Stimulated activated CD8-positive, alpha-beta memory T cell treated with anti-CD3 and anti-CD28 coated beads, Interleukin-12 subunit alpha, Interleukin-12 subunit beta, amount 100 ng/mL, for 1 hour (primary cell): ENCODE results near the gene CA7.
"Not testable (repeated sequence)": the region's sequence is repeated elsewhere in the genome, so short reads cannot be mapped to it uniquely, and the experiment has no call there.

Experiments
- DNase-seq: peaks from one replicate; pipeline ENCODE4 v3.0.0-alpha.2; 2020; ENCODE audit warnings: low read depth

CA7 gene

DNA sequence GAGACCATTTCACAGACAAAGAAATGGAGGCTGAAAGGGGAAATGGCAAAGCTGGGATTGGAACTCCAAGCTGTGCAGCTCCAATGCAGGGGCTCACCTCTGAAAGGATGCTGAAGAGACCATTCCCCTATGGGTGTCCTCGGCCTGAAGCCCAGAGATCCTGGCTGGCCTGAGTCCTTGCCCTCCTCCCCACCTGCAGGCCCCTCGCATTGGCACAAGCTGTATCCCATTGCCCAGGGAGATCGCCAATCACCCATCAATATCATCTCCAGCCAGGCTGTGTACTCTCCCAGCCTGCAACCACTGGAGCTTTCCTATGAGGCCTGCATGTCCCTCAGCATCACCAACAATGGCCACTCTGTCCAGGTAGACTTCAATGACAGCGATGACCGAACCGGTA is 2.6 kb downstream of the CA7 start:
- DNase-seq, result no peak

DNA sequence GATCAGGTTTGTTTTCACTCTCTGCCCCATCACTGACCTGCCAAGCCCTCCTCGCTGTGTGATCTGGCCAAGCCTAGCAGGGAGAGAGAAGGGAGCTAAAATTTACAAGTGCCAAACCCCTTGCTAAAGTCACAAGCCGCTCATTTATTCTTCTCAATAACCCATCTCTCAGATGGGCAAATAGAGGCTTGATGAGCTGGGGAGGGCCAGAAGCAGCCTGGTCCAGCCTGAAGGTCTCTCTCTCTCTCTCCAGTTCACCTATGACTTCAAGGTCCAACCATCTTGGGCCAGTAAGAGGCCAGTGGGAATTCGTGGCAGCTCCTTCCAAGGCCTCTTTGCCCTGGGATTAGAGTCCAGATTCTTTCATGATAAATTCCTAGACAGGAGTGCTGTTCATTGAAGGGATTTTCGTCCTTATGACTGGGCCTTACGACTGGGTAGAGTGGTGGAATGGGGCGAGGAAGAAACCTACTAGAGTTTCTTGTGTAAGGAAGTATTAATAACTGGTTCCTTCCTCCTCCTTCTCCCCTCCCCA is 3.4 kb downstream of the CA7 start:
- DNase-seq, result no peak

DNA sequence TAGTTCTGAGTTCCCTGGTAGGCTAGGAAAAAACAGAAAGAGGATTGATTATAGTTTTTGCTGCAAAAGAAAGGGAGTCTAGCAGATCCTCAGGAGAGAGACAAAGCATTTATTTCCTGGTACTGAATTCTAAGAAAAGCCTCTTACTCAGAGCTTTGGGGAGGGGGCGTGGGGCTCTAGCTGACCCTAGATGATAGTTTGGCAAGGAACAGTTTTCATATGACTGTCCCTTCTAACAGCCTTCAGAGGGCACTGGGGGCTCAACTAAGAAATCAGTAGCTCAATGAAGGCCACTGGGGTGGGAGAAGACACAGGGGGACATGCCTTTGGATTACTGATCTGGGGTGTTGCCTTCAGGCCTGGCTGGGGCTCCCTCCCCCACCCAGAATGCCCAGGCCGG is 4.0 kb downstream of the CA7 start:
- no peak for DNase-seq

GRCh38 chr16:66849021-66849420 is 4.8 kb downstream of the CA7 start:
- DNase-seq, result no peak

DNA sequence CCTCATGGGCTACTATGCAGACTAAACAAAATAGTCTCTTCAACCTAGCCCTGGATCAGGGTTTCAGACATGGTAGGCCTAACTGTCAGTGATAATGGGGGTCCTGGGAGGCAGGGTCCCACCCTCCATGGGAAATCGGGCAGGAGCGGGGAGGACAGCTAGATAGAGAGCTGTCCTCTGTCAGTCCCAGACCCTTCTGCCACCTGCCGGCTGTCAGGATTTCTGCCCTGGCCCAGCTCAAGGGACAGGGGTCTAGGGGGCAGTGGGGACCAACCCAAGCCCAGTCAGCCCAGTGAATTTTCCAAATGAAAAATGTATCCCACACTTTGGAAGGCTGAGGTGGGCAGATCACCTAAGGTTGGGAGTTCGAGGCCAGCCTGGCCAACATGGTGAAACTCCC is 5.3 kb downstream of the CA7 start:
- no peak for DNase-seq

DNA sequence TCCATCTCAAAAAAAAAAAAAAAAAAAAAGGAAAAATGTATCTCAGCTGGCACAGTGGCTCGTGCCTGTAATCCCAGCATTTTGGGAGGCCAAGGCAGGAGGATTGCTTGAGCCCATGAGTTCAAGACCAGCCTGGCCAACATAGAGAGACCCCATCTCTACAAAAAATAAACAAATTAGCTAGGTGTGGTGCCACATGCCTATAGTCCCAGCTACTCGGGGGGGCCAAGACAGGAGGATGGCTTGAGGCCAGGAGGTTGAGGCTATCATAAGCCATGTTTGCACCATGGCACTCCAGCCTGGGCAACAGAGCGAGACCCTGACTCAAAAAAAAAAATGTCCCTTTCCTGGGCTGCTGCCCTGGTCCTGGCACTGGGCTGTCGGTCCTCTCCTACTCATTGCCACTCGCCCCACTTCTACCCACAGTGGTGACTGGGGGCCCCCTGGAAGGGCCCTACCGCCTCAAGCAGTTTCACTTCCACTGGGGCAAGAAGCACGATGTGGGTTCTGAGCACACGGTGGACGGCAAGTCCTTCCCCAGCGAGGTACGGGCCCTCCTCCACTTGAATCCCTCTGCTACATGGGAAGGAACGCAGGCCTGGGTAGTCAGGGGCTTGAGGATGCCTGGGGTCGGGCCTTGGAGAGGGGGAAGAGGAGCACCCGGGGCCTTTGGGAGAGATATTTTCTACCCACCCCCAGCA is 6.1 kb downstream of the CA7 start:
- DNase-seq, result no peak

DNA sequence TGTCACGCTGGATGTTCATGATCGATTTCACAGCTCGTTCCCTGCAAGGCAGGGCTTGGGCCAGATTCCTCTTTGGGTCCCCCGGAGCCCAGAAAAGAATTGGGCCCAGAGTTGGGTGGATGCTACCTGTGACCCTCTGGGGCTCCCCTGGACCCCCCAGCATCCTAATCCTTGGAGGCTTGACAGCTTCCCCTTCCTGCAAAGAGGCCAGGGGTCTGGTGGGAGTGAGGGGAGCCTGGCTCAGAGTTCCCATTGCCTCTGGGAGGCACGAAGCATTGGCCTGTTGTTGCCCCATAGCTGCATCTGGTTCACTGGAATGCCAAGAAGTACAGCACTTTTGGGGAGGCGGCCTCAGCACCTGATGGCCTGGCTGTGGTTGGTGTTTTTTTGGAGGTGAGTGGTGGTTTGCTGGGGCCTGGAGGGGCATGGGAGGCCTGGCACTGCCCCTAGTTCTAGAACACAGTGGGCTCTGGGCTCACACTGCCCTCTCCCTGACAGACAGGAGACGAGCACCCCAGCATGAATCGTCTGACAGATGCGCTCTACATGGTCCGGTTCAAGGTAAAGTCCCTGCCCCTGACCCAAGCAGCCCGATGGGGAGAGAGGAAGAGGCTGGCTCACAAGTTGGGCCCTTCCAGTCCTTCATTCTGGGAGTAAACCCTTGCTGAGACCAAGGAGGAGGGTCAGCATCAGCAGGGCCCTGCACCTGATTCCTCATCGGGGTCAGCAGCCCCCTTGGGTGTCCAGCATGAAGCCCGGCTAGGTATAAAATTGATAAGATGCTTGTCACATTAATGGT is 7.2 kb downstream of the CA7 start:
- DNase-seq, result no peak

- DNase-seq, result no peak
Observed at GRCh38 chr16:66853261-66854139, 9.3 kb downstream of the CA7 start.

DNA sequence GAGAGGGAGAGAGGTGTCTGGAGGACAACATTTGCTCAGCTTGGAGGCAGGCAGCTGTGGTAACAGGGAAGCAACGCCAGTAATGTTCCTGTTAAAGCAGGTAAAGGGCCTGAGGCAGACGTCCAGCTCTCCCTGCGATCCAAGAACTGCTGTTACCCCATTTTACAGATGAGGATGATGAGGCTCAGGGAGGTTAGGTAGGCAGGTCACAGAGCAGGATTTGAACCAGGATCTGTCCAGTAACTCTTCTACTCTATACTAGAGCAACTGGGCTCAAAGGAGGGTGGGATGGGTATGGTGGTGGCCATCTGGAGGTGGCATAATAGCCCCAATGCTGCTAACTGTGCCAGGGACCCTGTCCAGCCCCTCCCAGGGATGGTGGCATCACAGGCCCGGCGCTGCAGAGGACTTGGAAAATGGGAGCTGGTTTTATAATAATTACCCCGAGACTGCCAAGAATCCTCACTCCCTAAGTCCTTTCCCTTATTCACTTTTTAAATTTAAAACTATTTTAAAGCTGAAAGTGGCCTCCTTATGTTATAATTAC is 12.0 kb downstream of the CA7 start:
- DNase-seq, result no peak

DNA sequence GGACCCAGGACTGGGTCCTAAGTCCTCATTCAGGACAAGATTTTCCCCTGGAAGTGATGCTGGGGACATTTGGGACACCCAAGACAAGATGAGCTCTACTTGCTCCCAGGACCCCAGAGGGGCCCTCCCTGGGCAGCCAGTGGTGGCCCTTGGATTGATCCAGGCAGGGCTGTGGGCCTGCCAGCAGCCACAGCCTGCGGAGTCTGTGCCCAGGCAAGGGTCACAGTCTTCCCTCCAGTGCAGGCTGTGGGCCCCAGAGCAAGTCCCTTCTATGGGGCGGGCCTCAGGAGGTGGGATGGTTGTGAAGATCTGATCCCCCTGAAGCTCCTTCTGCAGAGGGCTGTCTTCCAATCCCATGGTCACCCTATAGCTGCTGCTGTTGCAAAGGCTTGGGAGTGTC is 12.6 kb downstream of the CA7 start:
- DNase-seq, result no peak

- DNase-seq, result no peak
Observed at GRCh38 chr16:66857437-66857836, 13.2 kb downstream of the CA7 start.

- no peak for DNase-seq
Observed at GRCh38 chr16:66858740-66859396, 14.7 kb downstream of the CA7 start.

DNA sequence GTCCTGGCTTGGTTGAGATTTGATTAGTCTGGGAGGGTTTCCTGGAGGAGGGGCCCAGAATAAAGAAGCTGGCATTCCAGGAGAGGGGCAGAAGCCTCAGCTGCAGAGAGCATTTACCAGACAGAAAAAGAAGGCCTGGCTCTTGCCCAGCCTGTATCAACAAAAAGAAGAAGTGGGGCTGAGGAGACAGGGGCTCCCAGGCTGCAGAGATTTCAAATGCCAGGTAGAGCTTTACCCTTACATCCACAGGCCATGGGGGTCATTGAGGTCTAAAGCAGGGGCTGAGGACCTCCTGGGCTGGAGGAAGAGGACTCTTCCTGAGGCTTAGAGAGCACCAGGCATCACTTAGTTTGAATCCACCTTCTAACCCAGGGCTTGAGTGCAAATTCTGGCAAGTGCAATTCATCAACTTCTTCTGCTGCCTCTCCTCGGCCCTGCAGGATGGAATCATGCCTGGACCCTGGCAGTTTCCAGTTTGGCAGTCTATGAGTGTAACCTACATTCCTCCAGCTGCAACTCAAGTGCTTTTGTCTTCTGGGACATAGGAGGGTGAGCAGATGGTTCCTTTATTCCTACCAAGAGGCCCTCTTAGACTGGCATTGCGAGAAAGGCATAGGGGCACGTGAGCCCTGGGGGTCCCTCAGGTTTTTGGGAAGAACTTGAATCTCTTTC is 15.3 kb downstream of the CA7 start:
- DNase-seq, result no peak

GRCh38 chr16:66862023-66862520 is 17.9 kb downstream of the CA7 start:
- DNase-seq, result no peak

GRCh38 chr16:66863707-66864106 is 19.5 kb downstream of the CA7 start:
- no peak for DNase-seq

DNA sequence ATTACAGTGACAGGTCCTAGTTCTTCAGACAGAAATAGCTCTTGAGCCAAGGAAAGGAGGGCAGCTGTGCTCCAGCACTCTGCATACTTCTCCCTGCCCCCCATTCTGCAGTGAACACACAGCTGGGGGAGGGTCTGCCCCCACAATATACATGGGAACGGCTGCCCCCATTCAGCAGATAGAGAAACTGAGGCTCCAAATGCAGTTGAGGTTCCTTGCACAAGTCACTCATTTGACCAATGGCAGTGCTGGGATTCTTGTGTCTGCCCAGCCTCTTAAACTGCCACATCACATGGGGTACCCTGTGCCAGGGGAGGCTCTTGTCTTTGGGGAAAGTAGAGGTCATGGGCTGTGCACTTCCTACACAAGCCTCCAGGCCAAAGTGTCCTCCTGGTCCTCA is 25.2 kb downstream of the CA7 start:
- no peak for DNase-seq

- DNase-seq, result not testable (repeated sequence)
Observed at GRCh38 chr16:66871363-66871762, 27.1 kb downstream of the CA7 start.

DNA sequence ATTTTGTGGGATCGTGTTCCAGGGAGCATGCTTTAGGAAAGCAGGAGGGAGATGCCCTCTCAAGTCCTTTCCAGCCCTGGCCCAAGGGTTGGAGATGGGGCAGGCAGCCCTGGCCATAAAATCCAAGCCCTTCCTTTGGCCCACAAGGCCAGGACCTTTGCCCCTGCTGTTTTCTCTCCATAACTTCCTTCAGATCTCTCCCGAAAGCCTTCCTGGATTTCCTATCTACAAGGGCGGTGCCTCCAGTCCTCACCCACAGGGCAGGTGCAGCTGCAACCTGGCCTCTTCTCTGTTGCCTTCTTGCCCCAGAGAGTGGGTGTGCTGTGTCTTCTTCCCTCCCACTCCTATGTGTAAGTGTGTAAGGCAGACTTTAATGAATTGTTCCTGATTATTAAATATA is 27.6 kb downstream of the CA7 start:
- no peak for DNase-seq

GRCh38 chr16:66872559-66872942 is 28.3 kb downstream of the CA7 start:
- no peak for DNase-seq

DNA sequence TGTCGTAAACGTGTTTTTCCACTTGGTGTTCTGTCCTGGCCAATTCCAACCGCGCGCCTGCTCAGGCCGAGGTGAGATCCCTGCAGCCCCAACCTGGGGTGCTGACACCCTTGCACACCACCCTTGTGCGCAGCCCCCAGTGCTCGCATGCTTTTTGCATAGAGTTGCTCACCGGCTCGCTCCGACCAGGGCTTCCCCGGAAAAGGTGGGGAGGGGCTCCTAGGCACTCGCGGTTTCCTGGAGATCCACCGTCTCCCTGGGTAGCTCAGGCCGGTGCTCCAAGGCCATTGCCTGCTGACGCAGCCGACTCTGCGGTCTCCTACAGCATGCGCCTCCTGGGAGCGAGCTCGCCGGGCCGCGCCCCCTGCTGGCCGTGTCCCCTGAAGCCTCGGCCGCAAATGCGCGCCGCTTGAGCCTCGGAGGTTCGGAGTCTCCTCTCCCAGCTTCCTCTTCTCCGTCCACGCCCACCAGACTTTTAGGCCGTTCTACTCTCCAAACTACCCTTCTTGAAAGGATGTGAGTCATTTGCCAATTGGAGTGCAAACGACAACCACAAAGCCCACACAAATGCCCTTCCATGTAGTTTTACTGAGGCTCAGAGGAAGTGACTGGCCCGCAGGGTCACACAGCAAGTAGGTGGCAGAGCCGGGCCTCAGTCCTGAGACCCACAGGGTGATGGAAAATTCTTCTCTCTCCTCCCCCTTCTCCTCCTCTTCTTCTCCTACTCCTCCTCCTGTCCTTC is 28.9 kb downstream of the CA7 start:
- DNase-seq, result peak; percentile 78
